Muscle of leg (tissue), 11 donors: ENCODE measurements around the gene AKTIP. TPM values are rescaled to one million over a fixed set of nuclear protein-coding genes. Genes with fewer than 3 reads are reported as not detected.

ENCODE experiments used
- DNase-seq: peaks from one replicate; pipeline ENCODE4 v3.0.0; 2013
- H3K27ac ChIP-seq: one replicate; pipeline ENCODE4 v1.5.1; 2013; ENCODE audit warnings: mild to moderate bottlenecking, low read length, control low read depth
- H3K27me3 ChIP-seq: one replicate; pipeline ENCODE4 v1.6.1; 2013; ENCODE audit warnings: low read length; ENCODE audit not compliant: control insufficient read depth, insufficient read depth
- H3K36me3 ChIP-seq: one replicate; pipeline ENCODE4 v1.6.1; 2013; ENCODE audit warnings: low read length; ENCODE audit not compliant: control insufficient read depth, insufficient read depth
- H3K4me1 ChIP-seq: one replicate; pipeline ENCODE4 v1.6.1; 2013; ENCODE audit warnings: low read length; ENCODE audit not compliant: control insufficient read depth, insufficient read depth
- H3K4me3 ChIP-seq: one replicate; pipeline ENCODE4 v1.5.1; 2013; ENCODE audit warnings: low read length, control low read depth
- H3K9me3 ChIP-seq: replicated peaks from 2 replicates; pipeline ENCODE4 v1.6.1; 2013; ENCODE audit warnings: low read depth, low read length; ENCODE audit not compliant: control insufficient read depth
- WGBS: methylation state at CpG from one replicate; pipeline ENCODE4 v1.1.5; 2013; ENCODE audit warnings: missing lambda C conversion rate; ENCODE audit not compliant: insufficient coverage; 5-methylcytosine and 5-hydroxymethylcytosine counted together
- polyA plus RNA-seq, 8 donors: library from polyadenylated mRNA; unstranded; fragments of 120-200 nt; gene quantifications; one replicate each; pipeline versions ENCODE4 v1.2.1 to v1.2.3, GENCODE V29; 2013; ENCODE audit warnings: inconsistent platforms in 1 of 8, low replicate concordance in 1 of 8; ENCODE audit not compliant: insufficient read length in 8 of 8, insufficient read depth in 1 of 8
- total RNA-seq: library from RNA; stranded (reverse); fragments of 120-200 nt; gene quantifications from one replicate; pipeline ENCODE4 v1.2.4, GENCODE V29; 2013

The AKTIP gene
- total and polyA plus RNA-seq, 9 donors, result 30.8 to 49.9 (median 36.4) TPM

- H3K4me1 ChIP-seq, result peaks cover 2% of the 10 kb centered on the region
- H3K4me3 ChIP-seq, result no peak overlapping the region
- peaks cover 3% of the 10 kb centered on the region for H3K27me3 ChIP-seq
- 75% methylated on average over 1 of the region's 5 CpGs for WGBS
- no peaks in the 10 kb centered on the region for H3K9me3 ChIP-seq
- H3K27ac ChIP-seq, result no peak overlapping the region
- no peak for DNase-seq
- no peaks in the 10 kb centered on the region for H3K36me3 ChIP-seq
These were observed 34.6 kb upstream of the AKTIP start for GRCh38 chr16:53537626-53538025.

GRCh38 chr16:53534206-53534605 lies 31.2 kb upstream of the AKTIP start:
- Histone ChIP-seq H3K27me3 (no peaks in the 10 kb centered on the region), H3K36me3 (no peaks in the 10 kb centered on the region), H3K27ac (no peak overlapping the region), H3K4me1 (peaks cover 8% of the 10 kb centered on the region), H3K9me3 (no peaks in the 10 kb centered on the region), H3K4me3 (no peak overlapping the region)
- WGBS, result 82% methylated on average over 2 of the region's 2 CpGs
- no peak for DNase-seq

- Histone ChIP-seq H3K4me1 (peaks cover 14% of the 10 kb centered on the region), H3K9me3 (no peaks in the 10 kb centered on the region), H3K27me3 (no peaks in the 10 kb centered on the region), H3K4me3 (no peak overlapping the region), H3K36me3 (no peaks in the 10 kb centered on the region), H3K27ac (no peak overlapping the region)
- WGBS, result no CpG with 5 or more reads among the region's 1 CpG
- DNase-seq, result no peak
These were observed 27.7 kb upstream of the AKTIP start for GRCh38 chr16:53530741-53531140.

- Histone ChIP-seq H3K4me3 (no peak overlapping the region), H3K36me3 (no peaks in the 10 kb centered on the region), H3K27ac (no peak overlapping the region), H3K27me3 (no peaks in the 10 kb centered on the region), H3K9me3 (no peaks in the 10 kb centered on the region), H3K4me1 (peaks cover 14% of the 10 kb centered on the region)
- DNase-seq, result no peak
- WGBS, result 35% methylated on average over 8 of the region's 10 CpGs
These were observed 27.0 kb upstream of the AKTIP start for GRCh38 chr16:53530046-53530445.

GRCh38 chr16:53529513-53529912 lies 26.5 kb upstream of the AKTIP start:
- peaks cover 14% of the 10 kb centered on the region for H3K4me1 ChIP-seq
- H3K36me3 ChIP-seq, result no peaks in the 10 kb centered on the region
- H3K27ac ChIP-seq, result no peak overlapping the region
- WGBS, result 44% methylated on average over 6 of the region's 14 CpGs
- H3K4me3 ChIP-seq, result no peak overlapping the region
- H3K27me3 ChIP-seq, result no peaks in the 10 kb centered on the region
- no peak for DNase-seq
- no peaks in the 10 kb centered on the region for H3K9me3 ChIP-seq

- Histone ChIP-seq H3K27me3 (no peaks in the 10 kb centered on the region), H3K27ac (no peak overlapping the region), H3K36me3 (no peaks in the 10 kb centered on the region), H3K9me3 (no peaks in the 10 kb centered on the region), H3K4me1 (peaks cover 14% of the 10 kb centered on the region), H3K4me3 (no peak overlapping the region)
- 76% methylated on average over 6 of the region's 6 CpGs for WGBS
- no peak for DNase-seq
These were observed 25.8 kb upstream of the AKTIP start for GRCh38 chr16:53528797-53529196.

GRCh38 chr16:53523971-53524548 lies 21.1 kb upstream of the AKTIP start:
- H3K27me3 ChIP-seq, result no peaks in the 10 kb centered on the region
- no peaks in the 10 kb centered on the region for H3K36me3 ChIP-seq
- H3K4me3 ChIP-seq, result no peak overlapping the region
- no peak for DNase-seq
- H3K4me1 ChIP-seq, result peaks cover 7% of the 10 kb centered on the region
- no peak overlapping the region for H3K27ac ChIP-seq
- 78% methylated on average over 14 of the region's 15 CpGs for WGBS
- H3K9me3 ChIP-seq, result no peaks in the 10 kb centered on the region

- Histone ChIP-seq H3K9me3 (no peaks in the 10 kb centered on the region), H3K36me3 (no peaks in the 10 kb centered on the region), H3K27me3 (no peaks in the 10 kb centered on the region), H3K4me3 (no peak overlapping the region), H3K27ac (no peak overlapping the region), H3K4me1 (peaks cover 4% of the 10 kb centered on the region)
- WGBS, result 85% methylated on average over 21 of the region's 21 CpGs
- DNase-seq, result no peak
These were observed 20.3 kb upstream of the AKTIP start for GRCh38 chr16:53523126-53523804.

- H3K27ac ChIP-seq, result peak overlapping the region; percentile 86
- H3K36me3 ChIP-seq, result no peaks in the 10 kb centered on the region
- no peaks in the 10 kb centered on the region for H3K27me3 ChIP-seq
- peaks cover 9% of the 10 kb centered on the region for H3K4me1 ChIP-seq
- H3K4me3 ChIP-seq, result no peak overlapping the region
- DNase-seq, result no peak
- 91% methylated on average over 5 of the region's 8 CpGs for WGBS
- no peaks in the 10 kb centered on the region for H3K9me3 ChIP-seq
These were observed 16.5 kb upstream of the AKTIP start for GRCh38 chr16:53519417-53520091.

GRCh38 chr16:53518550-53519416 lies 15.8 kb upstream of the AKTIP start:
- H3K27me3 ChIP-seq, result no peaks in the 10 kb centered on the region
- no peak overlapping the region for H3K4me3 ChIP-seq
- H3K36me3 ChIP-seq, result no peaks in the 10 kb centered on the region
- WGBS, result 53% methylated on average over 13 of the region's 19 CpGs
- H3K9me3 ChIP-seq, result no peaks in the 10 kb centered on the region
- H3K4me1 ChIP-seq, result peaks cover 9% of the 10 kb centered on the region
- H3K27ac ChIP-seq, result peak overlapping the region; percentile 86
- DNase-seq, result peak; percentile 67
